Measurements from ENCODE around the gene STX8. TPM values are rescaled to one million over a fixed set of nuclear protein-coding genes. Genes with fewer than 3 reads are reported as not detected.

Gene STX8
- total RNA-seq, 1 donor from 2014 or later, result 57.8 TPM

DNA sequence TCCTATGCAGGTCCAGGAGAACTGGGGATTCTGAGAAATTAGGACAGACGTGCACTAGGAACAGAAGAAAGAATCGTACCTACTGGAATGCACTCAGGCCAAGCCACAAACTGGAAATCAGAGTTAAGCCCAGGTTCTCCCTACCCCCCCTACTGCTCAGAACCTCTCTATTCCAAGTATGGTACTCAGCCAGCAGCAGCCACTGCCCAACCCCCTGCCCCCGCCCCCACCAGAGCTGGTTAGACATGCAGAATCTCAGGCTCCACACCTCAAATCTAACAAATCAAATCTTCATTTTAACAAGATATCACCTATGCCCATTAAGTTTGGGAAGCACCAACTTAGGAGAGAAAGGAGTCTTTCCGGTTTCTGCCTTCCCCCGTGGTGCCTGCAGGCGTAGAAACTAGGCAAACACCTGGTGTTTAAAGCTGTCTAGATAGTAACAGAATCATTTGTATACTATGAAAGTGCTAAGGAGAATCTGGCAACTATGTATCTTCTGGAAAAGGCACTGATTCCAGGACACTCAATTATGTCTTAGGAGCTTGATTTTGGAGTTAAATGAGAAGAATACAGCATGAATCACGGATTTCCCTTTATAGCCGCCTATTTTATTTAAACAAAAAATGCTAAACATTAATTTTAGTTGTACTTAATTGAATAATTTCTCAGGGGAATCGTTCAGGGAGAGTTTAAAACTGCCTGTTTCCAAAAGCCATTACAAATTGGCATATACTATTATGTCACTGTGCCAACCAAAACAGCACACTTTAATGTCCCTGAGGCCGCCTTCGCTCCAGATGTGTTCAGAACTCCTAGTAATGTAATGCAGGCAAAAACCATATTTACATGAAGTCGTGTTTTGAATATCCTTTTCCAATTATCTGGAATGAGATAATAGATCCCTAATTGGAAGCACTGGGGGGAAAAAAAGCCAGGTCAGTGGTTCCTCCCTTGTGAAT lies 166.5 kb downstream of the STX8 start:
- Histone ChIP-seq H3K27me3 (ENCODE audit: low read depth) (no peaks in the 10 kb centered on the region), H3K36me3 (no peaks in the 10 kb centered on the region), H3K27ac (no peak overlapping the region), H3K4me1 (no peaks in the 10 kb centered on the region), H3K9me3 (no peaks in the 10 kb centered on the region), H3K4me3 (no peak overlapping the region)
- no peak for DNase-seq
- no peak for ATAC-seq
- intact Hi-C loops (cut with DNase I), result no loop called here
- TF ChIP-seq, protein P1, sequence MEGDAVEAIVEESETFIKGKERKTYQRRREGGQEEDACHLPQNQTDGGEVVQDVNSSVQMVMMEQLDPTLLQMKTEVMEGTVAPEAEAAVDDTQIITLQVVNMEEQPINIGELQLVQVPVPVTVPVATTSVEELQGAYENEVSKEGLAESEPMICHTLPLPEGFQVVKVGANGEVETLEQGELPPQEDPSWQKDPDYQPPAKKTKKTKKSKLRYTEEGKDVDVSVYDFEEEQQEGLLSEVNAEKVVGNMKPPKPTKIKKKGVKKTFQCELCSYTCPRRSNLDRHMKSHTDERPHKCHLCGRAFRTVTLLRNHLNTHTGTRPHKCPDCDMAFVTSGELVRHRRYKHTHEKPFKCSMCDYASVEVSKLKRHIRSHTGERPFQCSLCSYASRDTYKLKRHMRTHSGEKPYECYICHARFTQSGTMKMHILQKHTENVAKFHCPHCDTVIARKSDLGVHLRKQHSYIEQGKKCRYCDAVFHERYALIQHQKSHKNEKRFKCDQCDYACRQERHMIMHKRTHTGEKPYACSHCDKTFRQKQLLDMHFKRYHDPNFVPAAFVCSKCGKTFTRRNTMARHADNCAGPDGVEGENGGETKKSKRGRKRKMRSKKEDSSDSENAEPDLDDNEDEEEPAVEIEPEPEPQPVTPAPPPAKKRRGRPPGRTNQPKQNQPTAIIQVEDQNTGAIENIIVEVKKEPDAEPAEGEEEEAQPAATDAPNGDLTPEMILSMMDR (IDR thresholded peaks at IDR 0.05), result no peak

DNA sequence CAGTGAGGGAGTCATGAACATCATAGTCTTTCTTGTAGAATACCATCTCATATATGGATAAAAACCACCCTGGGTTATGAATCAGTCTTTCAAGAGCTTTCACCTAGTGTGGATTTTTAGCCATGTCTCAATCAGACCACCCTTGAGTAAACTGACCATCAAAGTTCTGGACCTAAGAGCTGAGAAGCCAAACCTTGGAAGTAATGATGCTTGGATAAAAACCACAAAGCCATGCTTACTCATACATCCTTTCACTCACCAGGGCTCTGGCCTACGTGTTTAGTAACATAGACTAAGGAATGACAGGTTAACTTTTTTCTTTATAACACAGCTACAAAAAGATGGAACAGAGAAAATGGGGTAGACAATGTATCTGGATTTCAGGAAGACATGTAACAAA lies 167.2 kb downstream of the STX8 start:
- H3K4me3 ChIP-seq, result no peak overlapping the region
- H3K36me3 ChIP-seq, result no peaks in the 10 kb centered on the region
- intact Hi-C loops (cut with DNase I), result no loop called here
- no peaks in the 10 kb centered on the region for H3K9me3 ChIP-seq
- no peak overlapping the region for H3K27ac ChIP-seq
- H3K27me3 ChIP-seq (ENCODE audit: low read depth), result no peaks in the 10 kb centered on the region
- ATAC-seq (no peak), DNase-seq (no peak)
- no peaks in the 10 kb centered on the region for H3K4me1 ChIP-seq
- TF ChIP-seq, protein P1 (IDR thresholded peaks at IDR 0.05), result no peak

DNA sequence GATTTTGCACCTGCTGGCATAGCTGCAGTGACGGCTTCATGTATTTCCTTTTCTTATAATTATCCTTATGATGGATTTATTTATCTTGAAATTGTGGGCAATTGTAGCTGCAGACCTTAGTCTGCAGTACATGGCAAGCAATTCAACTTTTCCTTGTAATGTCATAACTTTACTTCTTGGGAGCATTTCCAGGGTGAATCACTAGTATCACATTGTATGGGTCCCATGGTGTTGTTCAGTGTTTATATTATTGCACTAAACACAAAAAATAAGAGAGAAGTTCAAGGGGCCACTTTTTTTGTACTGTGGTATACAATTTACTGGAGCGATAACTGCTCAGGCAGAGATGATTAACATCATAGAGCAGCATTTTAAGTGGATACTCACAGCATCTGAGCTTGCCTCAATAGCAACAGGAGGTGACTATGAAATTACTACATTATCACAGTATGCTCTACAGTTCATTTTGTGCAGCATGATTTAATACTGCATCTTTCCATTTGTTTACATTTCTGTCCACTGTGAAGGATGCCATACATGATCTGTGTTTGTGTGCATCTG lies 169.5 kb downstream of the STX8 start:
- Histone ChIP-seq H3K4me3 (no peak overlapping the region), H3K4me1 (no peaks in the 10 kb centered on the region), H3K9me3 (no peaks in the 10 kb centered on the region), H3K27me3 (ENCODE audit: low read depth) (no peaks in the 10 kb centered on the region), H3K27ac (no peak overlapping the region), H3K36me3 (no peaks in the 10 kb centered on the region)
- ATAC-seq, result no peak
- no peak for DNase-seq
- TF ChIP-seq, protein P1 (IDR thresholded peaks at IDR 0.05), result no peak
- intact Hi-C loops (cut with DNase I), result no loop called here

DNA sequence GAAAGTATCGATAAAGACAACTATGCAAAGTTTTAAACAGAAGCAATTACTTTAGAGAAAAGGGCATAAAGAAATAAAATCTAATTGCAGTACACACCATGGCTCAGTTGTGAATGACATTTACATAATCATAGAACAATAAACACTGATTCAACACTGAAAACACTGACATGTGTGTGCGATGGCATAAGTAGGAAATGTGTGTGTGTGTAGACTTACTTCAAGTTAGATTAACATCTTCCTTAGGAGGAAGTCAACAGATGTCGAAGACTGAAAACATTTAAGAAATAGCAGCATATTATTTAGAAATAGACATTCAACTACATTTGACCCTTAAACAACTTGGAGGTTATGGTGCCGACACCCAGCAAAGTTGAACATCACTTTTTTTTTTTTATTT lies 172.4 kb downstream of the STX8 start:
- TF ChIP-seq, protein P1 (IDR thresholded peaks at IDR 0.05), result no peak
- no peaks in the 10 kb centered on the region for H3K36me3 ChIP-seq
- H3K27ac ChIP-seq, result no peak overlapping the region
- no peaks in the 10 kb centered on the region for H3K27me3 ChIP-seq (ENCODE audit: low read depth)
- DNase-seq, result no peak
- H3K4me1 ChIP-seq, result no peaks in the 10 kb centered on the region
- no peak overlapping the region for H3K4me3 ChIP-seq
- peak in 1 of 2 donors; percentile 11 for ATAC-seq
- intact Hi-C loops (cut with DNase I), result no loop called here
- no peaks in the 10 kb centered on the region for H3K9me3 ChIP-seq

DNA sequence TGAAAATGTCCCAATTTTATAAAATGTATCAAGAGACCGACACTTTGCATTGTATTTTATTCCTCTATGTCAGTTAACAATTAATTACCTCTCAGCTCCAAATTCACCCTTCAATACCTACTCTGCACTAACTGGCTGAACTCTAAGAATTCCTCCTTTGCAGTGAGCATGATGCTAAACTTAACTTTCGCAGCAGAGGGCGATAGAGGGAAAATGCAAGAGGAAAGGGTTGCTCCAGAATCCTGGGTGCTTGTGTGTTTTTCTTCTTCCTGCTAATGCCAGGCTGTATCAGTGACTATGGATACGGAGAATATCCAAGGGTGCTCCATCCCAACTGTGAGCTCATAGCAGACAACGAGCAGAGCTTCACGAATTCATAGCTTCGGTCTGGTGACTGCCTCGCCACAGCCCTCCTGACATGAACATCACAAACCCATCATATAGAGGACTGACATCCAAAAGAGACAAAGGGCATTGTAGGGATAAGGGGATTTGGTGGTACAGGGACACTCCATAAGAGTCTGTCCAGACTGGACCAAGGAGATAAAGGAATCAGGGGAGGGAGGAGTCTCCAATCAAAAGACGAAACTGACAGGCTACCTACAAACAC lies 172.9 kb downstream of the STX8 start:
- H3K4me1 ChIP-seq, result no peaks in the 10 kb centered on the region
- no peak overlapping the region for H3K4me3 ChIP-seq
- DNase-seq, result no peak
- no peaks in the 10 kb centered on the region for H3K36me3 ChIP-seq
- no peak for ATAC-seq
- intact Hi-C loops (cut with DNase I), result no loop called here
- TF ChIP-seq, protein P1 (IDR thresholded peaks at IDR 0.05), result peak; percentile 23
- H3K27ac ChIP-seq, result no peak overlapping the region
- H3K9me3 ChIP-seq, result no peaks in the 10 kb centered on the region
- no peaks in the 10 kb centered on the region for H3K27me3 ChIP-seq (ENCODE audit: low read depth)

Data from lower lobe of right lung (tissue), 2 donors.